ENCODE results near the gene DUOX1. TPM values are rescaled to one million over a fixed set of nuclear protein-coding genes. Genes with fewer than 3 reads are reported as not detected.

DUOX1 gene
- total and polyA plus RNA-seq, 7 donors: under 0.01 to 1.7 (median 0.79) TPM; not detected in 3

DNA sequence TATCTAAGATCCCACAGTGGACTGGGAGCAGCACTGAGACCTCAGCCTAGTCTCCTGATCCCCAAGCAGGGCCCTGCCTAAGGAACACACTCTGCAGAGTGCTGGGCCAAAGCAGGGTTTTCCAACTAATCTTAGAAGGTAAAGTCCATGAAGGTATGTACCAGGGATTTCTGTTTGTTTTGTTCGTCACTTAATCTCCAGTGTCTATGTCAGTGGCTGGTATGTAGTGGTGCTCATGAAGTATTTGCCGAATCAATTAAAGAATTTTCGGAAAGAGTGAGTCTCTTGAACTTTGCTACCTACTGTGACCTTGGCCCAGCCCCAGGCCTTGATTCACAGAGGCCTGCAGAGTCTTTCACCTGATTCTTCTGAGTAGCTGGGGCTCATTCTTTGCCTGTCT is 1.7 kb downstream of the DUOX1 start:
- WGBS, 2 donors: 86 to 95% methylated on average over 3 of the region's 3 CpGs
- Histone ChIP-seq H3K27ac (no peak overlapping the region), H3K4me3 (no peak overlapping the region), H3K4me1 (peaks cover 0 to 24% (median 20%) of the 10 kb centered on the region in 4 donors), H3K27me3 (peaks cover 29 to 79% (median 57%) of the 10 kb centered on the region in 3 donors), H3K36me3 (no peaks in the 10 kb centered on the region), H3K9me3 (no peaks in the 10 kb centered on the region)
- intact Hi-C loops (cut with DNase I): no loop called here
- no peak for DNase-seq
- no peak for TF ChIP-seq POLR2A (IDR thresholded peaks at IDR 0.05)
- TF ChIP-seq POLR2AphosphoS5 (IDR thresholded peaks at IDR 0.05): no peak
- TF ChIP-seq, protein P1, sequence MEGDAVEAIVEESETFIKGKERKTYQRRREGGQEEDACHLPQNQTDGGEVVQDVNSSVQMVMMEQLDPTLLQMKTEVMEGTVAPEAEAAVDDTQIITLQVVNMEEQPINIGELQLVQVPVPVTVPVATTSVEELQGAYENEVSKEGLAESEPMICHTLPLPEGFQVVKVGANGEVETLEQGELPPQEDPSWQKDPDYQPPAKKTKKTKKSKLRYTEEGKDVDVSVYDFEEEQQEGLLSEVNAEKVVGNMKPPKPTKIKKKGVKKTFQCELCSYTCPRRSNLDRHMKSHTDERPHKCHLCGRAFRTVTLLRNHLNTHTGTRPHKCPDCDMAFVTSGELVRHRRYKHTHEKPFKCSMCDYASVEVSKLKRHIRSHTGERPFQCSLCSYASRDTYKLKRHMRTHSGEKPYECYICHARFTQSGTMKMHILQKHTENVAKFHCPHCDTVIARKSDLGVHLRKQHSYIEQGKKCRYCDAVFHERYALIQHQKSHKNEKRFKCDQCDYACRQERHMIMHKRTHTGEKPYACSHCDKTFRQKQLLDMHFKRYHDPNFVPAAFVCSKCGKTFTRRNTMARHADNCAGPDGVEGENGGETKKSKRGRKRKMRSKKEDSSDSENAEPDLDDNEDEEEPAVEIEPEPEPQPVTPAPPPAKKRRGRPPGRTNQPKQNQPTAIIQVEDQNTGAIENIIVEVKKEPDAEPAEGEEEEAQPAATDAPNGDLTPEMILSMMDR (IDR thresholded peaks at IDR 0.05): no peak
- TF ChIP-seq EP300 (IDR thresholded peaks at IDR 0.05): no peak

DNA sequence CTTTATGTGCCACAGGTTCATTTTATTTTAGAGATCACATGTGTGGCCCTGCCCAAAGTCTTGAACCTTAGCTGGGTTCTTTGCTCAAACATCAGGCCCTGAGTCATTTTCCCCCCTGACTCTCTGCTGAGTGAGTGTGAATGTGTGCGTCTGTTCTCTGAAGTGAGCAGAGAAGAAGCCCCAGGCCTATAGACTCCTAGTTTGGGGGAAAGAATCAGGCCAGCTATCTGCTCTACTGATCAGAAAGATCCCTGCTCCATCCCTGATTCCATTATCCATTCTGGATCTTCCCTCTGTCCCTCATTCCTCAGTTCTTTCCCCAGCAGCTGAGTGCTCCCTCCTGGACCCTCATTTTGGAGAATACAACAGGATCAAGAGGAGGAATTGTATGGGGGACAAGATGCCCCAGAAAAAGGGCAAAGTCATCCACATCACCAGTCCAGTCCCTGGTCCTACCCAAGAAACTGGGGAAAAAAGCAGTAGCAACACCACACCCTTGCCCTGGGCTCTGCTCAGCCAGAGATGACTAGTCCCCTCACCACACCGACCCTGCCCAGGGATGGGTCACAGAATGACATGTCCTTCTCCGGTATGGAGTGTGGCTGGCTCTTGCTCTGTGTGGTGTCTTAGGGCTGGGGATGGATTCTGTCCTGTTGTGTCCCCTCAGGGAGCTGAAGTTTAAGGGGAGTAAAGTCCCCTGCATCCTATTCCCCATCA is 3.2 kb downstream of the DUOX1 start:
- Histone ChIP-seq H3K4me1 (peaks cover 0 to 24% (median 20%) of the 10 kb centered on the region in 4 donors), H3K4me3 (no peak overlapping the region), H3K36me3 (no peaks in the 10 kb centered on the region), H3K9me3 (no peaks in the 10 kb centered on the region), H3K27ac (no peak overlapping the region), H3K27me3 (peaks cover 29 to 75% (median 53%) of the 10 kb centered on the region in 3 donors)
- DNase-seq: no peak
- 77 to 80% methylated on average over 3 of the region's 3 CpGs for WGBS, 2 donors
- intact Hi-C loops (cut with DNase I): no loop called here
- TF ChIP-seq POLR2A (IDR thresholded peaks at IDR 0.05) (no peak), POLR2AphosphoS5 (IDR thresholded peaks at IDR 0.05) (no peak), EP300 (IDR thresholded peaks at IDR 0.05) (no peak)
- TF ChIP-seq, protein P1 (IDR thresholded peaks at IDR 0.05): no peak

DNA sequence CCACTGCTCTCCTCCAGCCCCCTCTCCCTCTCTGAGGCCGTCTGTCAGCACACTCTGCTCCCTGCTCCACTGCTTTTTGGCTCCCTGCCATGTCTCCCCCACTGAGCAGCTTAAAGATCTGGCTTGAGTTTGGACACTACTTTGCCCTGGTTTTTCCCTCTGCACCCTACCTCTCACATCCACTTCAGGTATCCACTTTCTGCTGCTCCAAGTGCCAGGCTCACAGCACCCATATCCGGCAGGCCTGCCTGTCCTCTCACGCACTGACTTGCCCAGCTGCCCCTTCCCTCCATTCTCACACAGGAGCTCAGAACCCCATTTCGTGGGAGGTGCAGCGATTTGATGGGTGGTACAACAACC is 3.7 kb downstream of the DUOX1 start:
- intact Hi-C loops (cut with DNase I): no loop called here
- 81 to 85% methylated on average over 5 of the region's 5 CpGs for WGBS, 2 donors
- no peak for DNase-seq
- TF ChIP-seq, protein P1 (IDR thresholded peaks at IDR 0.05): no peak
- TF ChIP-seq POLR2A (IDR thresholded peaks at IDR 0.05) (no peak), POLR2AphosphoS5 (IDR thresholded peaks at IDR 0.05) (no peak), EP300 (IDR thresholded peaks at IDR 0.05) (no peak)
- Histone ChIP-seq H3K27me3 (peaks cover 26 to 75% (median 48%) of the 10 kb centered on the region in 3 donors), H3K9me3 (no peaks in the 10 kb centered on the region), H3K4me3 (no peak overlapping the region), H3K4me1 (peaks cover 0 to 24% (median 20%) of the 10 kb centered on the region in 4 donors), H3K36me3 (no peaks in the 10 kb centered on the region), H3K27ac (no peak overlapping the region)

DNA sequence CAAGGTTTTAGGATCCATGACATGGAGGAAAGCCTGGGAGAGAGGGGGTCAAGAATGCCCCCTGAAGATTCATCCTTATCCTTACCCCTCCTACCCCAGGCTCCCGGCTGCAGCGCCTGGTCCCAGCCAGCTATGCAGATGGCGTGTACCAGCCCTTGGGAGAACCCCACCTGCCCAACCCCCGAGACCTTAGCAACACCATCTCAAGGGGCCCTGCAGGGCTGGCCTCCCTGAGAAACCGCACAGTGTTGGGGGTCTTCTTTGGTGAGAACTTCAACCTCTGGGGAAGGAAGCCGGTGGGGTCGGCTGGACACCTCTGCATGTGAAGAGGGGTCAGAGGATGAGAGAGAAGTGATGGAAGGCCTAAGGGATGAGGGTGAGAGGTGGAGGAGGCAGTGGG is 4.3 kb downstream of the DUOX1 start:
- Histone ChIP-seq H3K27me3 (peaks cover 23 to 75% (median 43%) of the 10 kb centered on the region in 3 donors), H3K4me3 (no peak overlapping the region), H3K4me1 (peaks cover 0 to 19% (median 17%) of the 10 kb centered on the region in 4 donors), H3K9me3 (no peaks in the 10 kb centered on the region), H3K27ac (no peak overlapping the region), H3K36me3 (no peaks in the 10 kb centered on the region)
- WGBS, 2 donors: 95% methylated on average over 7 of the region's 7 CpGs
- TF ChIP-seq POLR2A (IDR thresholded peaks at IDR 0.05) (no peak), EP300 (IDR thresholded peaks at IDR 0.05) (no peak), POLR2AphosphoS5 (IDR thresholded peaks at IDR 0.05) (no peak)
- TF ChIP-seq, protein P1 (IDR thresholded peaks at IDR 0.05): no peak
- intact Hi-C loops (cut with DNase I): no loop called here
- DNase-seq: no peak

All from sigmoid colon (tissue), 7 donors.